AG04450 (cell line): ENCODE data around the gene NOTCH1. TPM values are rescaled to one million over a fixed set of nuclear protein-coding genes. Genes with fewer than 3 reads are reported as not detected.

ENCODE experiments used
- CTCF ChIA-PET: fragments of 300-600, 350-600 bp; formaldehyde crosslinking; extraction: SDS; loops from one replicate; lab custom pipeline; 2022; ENCODE audit warnings: antibody characterized with exemption, inconsistent platforms; lab: Charles Lee
- POLR2A ChIA-PET: fragments of 350-600 bp; formaldehyde crosslinking; extraction: SDS; loops from one replicate; lab custom pipeline; 2021; ENCODE audit warnings: antibody characterized with exemption, inconsistent platforms; lab: Yijun Ruan, JAX
- DNase-seq: peaks from one replicate; pipeline ENCODE4 v3.0.0-alpha.2; 2011; ENCODE audit warnings: low read depth, low spot score
- H3K27ac ChIP-seq: one replicate; pipeline ENCODE4 v1.5.1; 2012; ENCODE audit warnings: low read depth, low read length, control low read depth
- H3K27me3 ChIP-seq: one replicate; pipeline ENCODE4 v1.6.0; 2012; ENCODE audit warnings: low read length; ENCODE audit not compliant: control insufficient read depth, insufficient read depth
- H3K4me3 ChIP-seq: 2 replicates; pipeline ENCODE4 v1.5.1; 2011; ENCODE audit warnings: mild to moderate bottlenecking, low read depth, low read length, control low read depth
- H3K9me3 ChIP-seq: 2 replicates; pipeline ENCODE4 v1.5.1; 2012; ENCODE audit warnings: low read length; ENCODE audit not compliant: control insufficient read depth, insufficient read depth
- polyA plus RNA-seq: library from polyadenylated mRNA; depleted of rRNA; stranded (reverse); fragments of >200 nt; gene quantifications from 2 replicates; pipeline ENCODE4 v1.2.3, GENCODE V29; 2011
- TF ChIP-seq, protein P1 (sequence below): IDR thresholded peaks from 2 replicates; pipeline ENCODE4 v1.5.1; 2011; ENCODE audit warnings: low read depth, low read length, control low read depth, inconsistent platforms

The NOTCH1 gene
- polyA plus RNA-seq, 1 experiment, result 0.89 TPM

DNA sequence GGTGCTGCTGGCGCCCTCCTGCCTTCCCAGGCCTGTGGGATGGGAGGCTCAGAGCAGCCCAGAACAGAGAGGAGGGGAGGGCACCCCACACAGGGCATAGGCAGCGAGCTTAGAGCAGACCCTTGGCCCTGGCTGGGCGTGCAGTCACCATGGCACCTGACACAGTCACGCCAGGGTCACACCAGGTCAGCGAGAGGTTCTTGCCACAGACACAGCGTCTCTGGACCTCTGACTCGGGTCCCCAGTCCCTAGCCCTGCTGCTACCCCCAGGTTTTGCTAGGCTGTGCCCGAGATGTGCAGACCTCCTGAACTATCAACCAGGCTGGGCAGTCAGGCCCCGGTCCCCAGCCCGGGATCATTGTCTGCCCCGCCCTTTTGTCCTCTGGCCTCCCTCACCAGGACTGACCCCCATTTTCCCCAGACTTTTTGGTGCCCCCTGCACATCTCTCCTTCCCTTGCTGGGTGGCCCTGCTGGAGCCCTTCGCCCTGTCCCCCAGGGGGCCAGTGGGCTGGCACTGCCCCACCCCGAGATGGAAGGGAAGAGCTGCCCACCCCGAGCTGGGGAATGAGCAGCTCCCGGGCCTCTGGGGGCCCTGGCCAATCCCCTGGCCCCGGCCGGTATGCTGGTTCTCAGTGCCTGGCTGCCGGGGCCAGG lies 24.5 kb upstream of the NOTCH1 start:
- POLR2A ChIA-PET, result no interaction called here
- H3K27me3 ChIP-seq, result no peaks in the 10 kb centered on the region
- H3K27ac ChIP-seq, result no peak overlapping the region
- CTCF ChIA-PET, result no interaction called here
- H3K4me3 ChIP-seq, result no peak overlapping the region
- DNase-seq, result no peak
- TF ChIP-seq, protein P1, sequence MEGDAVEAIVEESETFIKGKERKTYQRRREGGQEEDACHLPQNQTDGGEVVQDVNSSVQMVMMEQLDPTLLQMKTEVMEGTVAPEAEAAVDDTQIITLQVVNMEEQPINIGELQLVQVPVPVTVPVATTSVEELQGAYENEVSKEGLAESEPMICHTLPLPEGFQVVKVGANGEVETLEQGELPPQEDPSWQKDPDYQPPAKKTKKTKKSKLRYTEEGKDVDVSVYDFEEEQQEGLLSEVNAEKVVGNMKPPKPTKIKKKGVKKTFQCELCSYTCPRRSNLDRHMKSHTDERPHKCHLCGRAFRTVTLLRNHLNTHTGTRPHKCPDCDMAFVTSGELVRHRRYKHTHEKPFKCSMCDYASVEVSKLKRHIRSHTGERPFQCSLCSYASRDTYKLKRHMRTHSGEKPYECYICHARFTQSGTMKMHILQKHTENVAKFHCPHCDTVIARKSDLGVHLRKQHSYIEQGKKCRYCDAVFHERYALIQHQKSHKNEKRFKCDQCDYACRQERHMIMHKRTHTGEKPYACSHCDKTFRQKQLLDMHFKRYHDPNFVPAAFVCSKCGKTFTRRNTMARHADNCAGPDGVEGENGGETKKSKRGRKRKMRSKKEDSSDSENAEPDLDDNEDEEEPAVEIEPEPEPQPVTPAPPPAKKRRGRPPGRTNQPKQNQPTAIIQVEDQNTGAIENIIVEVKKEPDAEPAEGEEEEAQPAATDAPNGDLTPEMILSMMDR, result no peak
- H3K9me3 ChIP-seq, result peaks cover 5% of the 10 kb centered on the region; the same call in 1 of the 2 replicates

DNA sequence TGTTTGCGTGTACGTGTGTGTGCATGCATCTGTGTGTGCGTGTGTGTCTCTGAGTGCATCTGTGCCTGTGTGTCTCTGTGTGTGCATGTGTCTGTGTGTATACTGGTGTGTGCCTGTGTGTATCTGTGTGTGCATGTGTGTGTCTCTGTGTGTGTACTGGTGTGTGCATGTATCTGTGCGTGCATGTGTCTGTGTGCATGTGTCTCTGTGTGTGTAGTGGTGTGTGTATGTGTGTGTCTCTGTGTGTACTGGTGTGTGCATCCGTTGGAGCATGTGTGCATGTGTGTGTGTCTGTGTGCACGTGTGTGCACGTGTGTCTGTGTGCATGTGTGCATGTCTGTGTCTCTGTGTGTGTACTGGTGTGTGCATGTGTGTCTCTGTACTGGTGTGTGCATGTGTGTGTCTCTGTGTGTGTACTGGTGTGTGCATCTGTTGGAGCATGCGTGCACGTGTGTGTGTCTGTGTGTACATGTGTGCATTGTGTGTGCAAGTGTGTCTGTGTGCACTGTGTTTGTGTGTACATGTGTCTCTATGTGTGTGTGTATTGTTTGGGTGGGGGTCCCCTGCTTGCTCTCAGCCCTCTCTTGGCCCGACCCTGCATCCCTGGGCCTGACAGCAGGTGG lies 23.8 kb upstream of the NOTCH1 start:
- Histone ChIP-seq H3K27ac (no peak overlapping the region), H3K4me3 (no peak overlapping the region), H3K9me3 (peaks cover 5% of the 10 kb centered on the region; the same call in 1 of the 2 replicates), H3K27me3 (no peaks in the 10 kb centered on the region)
- ChIA-PET CTCF (no interaction called here), POLR2A (no interaction called here)
- TF ChIP-seq, protein P1, result no peak
- no peak for DNase-seq

DNA sequence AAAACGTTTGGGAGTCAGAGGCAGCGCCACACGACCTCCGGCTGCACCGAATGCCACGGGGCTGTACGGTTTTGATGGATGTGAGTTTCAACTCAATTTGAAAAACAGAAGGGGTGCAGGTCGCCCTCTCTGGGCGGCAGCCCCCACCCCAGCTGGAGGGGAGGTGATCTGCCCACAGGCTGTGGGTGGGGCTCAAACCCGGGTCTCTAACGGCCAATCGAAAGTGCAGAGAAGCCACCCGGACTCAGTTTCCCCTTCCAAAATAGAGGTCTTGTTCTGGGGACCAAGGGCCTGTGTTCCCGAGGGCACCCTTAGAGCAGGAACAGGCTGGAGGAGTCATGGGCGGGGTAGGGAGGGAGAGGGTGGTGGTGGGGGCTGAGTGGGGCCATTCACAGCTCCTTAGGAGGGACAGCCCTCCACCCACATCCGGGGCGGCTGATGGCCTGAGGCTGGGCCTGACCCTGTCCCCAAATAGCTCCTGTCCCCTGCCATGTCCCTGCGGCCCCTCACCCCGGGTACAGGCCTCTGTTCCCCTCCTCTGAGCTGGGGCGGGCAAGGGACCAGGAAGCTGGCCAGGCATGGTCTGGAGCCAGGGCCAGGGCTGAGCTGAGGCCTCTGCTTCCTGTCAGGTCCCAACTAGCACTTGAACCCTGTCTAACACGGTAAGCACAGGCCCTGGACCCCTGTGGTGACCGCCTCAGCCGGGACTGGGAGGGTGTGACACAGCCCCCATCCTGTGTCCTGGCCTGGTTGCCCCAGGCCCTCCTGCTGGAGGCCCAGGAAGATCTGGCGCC lies 22.6 kb upstream of the NOTCH1 start:
- ChIA-PET POLR2A (no interaction called here), CTCF (interaction anchor here (1.6 kb wide), 1 partner anchor 80 kb away, joined by 5 read pairs; no protein-coding TSS in a partner anchor)
- TF ChIP-seq, protein P1, result no peak
- peaks cover 5% of the 10 kb centered on the region; the same call in 1 of the 2 replicates for H3K9me3 ChIP-seq
- no peaks in the 10 kb centered on the region for H3K27me3 ChIP-seq
- DNase-seq, result no peak
- no peak overlapping the region for H3K4me3 ChIP-seq
- H3K27ac ChIP-seq, result peak overlapping the region; percentile 21

DNA sequence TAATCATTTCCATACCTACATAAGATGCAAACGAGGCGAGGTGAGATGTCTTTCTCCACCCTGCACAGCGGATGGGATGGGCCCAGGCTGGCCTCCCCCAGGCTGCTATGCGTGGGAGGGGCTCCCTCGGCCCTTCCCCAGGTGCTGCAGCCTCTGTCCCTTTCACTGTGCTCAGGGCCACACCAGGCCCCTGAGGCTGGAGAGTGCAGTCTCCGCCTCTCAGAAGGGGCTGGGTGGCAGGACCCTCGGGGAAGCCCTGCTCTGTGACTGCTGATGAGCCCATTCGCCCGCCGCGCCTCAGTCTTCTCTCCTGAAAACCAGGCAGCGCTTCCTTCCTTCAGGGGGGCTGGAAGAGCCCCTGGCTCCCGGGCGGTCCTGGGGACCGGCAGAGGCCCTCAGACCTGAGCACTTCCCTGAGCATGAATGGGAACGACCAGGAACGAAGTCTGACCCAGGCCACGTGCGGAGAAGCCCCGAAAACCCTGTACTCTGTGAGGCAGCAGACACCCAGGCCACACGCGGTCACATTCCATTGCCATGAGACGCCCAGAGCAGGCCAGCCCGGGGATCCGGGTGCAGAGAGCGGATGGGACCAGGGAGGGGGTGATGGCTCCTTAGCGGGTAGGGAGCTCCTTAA lies 21.9 kb upstream of the NOTCH1 start:
- peak; percentile 32 for DNase-seq
- TF ChIP-seq, protein P1, result no peak
- Histone ChIP-seq H3K9me3 (peaks cover 5% of the 10 kb centered on the region; the same call in 1 of the 2 replicates), H3K27ac (peak overlapping the region; percentile 52), H3K4me3 (no peak overlapping the region), H3K27me3 (no peaks in the 10 kb centered on the region)
- ChIA-PET CTCF (interaction anchor here (1.6 kb wide), 1 partner anchor 79 kb away, joined by 5 read pairs; no protein-coding TSS in a partner anchor), POLR2A (no interaction called here)
